Activated T-helper 1 cell treated with anti-CD3 and anti-CD28 coated beads, Interleukin-12 subunit alpha, Interleukin-12 subunit beta, Interleukin-2, Interleukin-4 antibody, amounts not matched to agents 30 ng/mL and 10 ng/mL and 1 ng/mL, durations not matched to agents 14 hours and 24 hours and 36 hours (primary cell): Measurements from ENCODE around the gene PSTPIP2. TPM values are rescaled to one million over a fixed set of nuclear protein-coding genes. Genes with fewer than 3 reads are reported as not detected.
A peak's percentile ranks its signal among the peaks of the same experiment; 100 is the strongest.
"Not testable (repeated sequence)": the region's sequence is repeated elsewhere in the genome, so short reads cannot be mapped to it uniquely, and the experiment has no call there.

ENCODE experiments used
- DNase-seq: peaks from one replicate; pipeline ENCODE4 v3.0.0; 2021; ENCODE audit warnings: low spot score
- H3K27ac Mint-ChIP-seq: one replicate; pipeline ENCODE4 v1.8.0; 2021; ENCODE audit warnings: mild to moderate bottlenecking, mixed read lengths
- H3K27me3 Mint-ChIP-seq: one replicate; pipeline ENCODE4 v1.8.0; 2022; ENCODE audit warnings: mild to moderate bottlenecking, moderate library complexity, mixed read lengths; ENCODE audit not compliant: insufficient read depth
- H3K36me3 Mint-ChIP-seq: one replicate; pipeline ENCODE4 v1.8.0; 2021; ENCODE audit warnings: low read depth, mixed read lengths
- H3K4me1 Mint-ChIP-seq: one replicate; pipeline ENCODE4 v1.8.0; 2021; ENCODE audit warnings: low read depth, mixed read lengths
- H3K4me3 Mint-ChIP-seq: one replicate; pipeline ENCODE4 v1.8.0; 2021; ENCODE audit warnings: mild to moderate bottlenecking, moderate library complexity, mixed read lengths
- H3K9me3 Mint-ChIP-seq: one replicate; pipeline ENCODE4 v1.8.0; 2021; ENCODE audit warnings: mixed read lengths
- intact Hi-C: fragments of 100-400 bp; cut with micrococcal nuclease; formaldehyde crosslinking; loops from one replicate; pipeline ENCODE4 v1.15.1; 2024
- total RNA-seq: library from RNA; stranded (reverse); gene quantifications from 2 replicates; pipeline ENCODE4 v1.2.3, GENCODE V29; 2022

The PSTPIP2 gene
- total RNA-seq, 1 donor from 2014 or later = 19.2 TPM

DNA sequence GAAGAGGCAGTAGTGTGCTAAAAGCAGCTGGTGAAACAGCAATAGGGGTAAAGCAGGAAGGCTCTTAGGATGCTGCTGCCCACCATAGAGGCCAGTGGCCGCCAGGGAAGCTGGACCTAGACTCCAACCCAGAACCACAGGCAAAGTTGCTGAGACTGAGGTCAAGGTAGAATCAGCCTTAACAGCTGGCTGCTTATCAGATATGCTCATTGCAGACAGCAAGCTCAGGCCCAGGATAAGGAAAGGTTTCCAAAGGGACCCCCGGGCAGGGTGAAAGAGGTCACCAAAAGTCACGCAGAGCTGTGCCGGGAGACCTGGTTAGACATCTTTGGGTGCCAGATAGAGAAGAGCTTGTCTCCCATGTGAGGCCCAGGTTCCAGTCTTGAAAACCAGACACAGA, 62.0 kb downstream of the PSTPIP2 start:
- Mint-ChIP-seq H3K27me3 (no peaks in the 10 kb centered on the region), H3K27ac (no peak overlapping the region), H3K4me1 (peaks cover 11% of the 10 kb centered on the region), H3K4me3 (no peak overlapping the region), H3K36me3 (peaks cover 16% of the 10 kb centered on the region), H3K9me3 (no peaks in the 10 kb centered on the region)
- intact Hi-C loops = no loop called here
- DNase-seq = no peak

DNA sequence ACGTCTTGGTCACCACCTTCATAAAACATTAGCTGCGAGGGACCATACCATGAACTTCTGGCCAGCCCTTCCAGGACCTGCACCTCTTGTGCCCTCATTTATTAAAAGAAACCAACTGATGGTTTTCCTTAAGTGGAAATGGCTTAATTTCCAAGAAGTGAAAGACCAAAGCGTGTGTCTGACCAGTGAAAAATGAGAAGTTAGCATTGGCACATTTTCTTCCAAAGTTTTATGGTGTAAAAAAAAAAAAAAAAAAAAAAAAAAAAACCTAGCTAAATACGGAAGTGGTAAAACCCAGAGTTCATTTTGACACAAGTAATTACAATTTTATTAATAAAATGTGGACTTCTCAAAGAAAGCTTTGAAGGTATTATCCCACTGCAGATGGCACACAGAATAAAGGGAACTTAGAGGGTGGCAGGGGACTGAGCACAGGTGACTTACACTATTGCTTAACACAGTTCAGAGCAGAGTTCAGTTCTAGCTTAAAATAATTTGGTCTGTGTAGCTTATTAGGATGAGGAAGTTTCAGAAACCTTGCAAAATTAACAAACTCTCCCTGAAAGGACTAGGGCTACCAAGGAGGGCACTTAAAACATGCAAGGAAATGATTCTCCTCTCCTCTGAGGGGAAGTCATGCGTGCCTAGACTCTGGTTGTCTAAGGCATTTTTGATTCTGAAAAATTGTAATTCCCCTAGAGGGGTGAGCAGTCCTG, 62.8 kb downstream of the PSTPIP2 start:
- Mint-ChIP-seq H3K27ac (no peak overlapping the region), H3K4me1 (peaks cover 11% of the 10 kb centered on the region), H3K9me3 (no peaks in the 10 kb centered on the region)

DNA sequence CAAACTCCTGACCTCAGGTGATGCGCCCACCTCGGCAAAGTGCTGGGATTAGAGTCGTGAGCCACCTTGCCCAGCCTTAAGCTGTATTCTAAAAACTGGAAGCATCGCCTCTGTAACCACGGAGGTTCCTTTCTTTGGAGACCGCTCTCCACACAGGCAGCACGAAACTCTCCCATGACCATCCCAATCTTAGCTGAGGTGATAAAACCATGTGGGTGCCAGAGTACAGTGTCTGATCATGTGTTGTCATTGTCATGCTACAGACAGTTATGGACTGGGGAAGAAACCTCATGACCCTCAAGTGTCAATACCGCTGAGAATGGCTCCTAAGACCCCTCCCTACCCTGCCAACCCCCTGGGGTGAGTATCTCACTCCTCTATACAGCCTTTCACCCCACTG, 63.5 kb downstream of the PSTPIP2 start:
- DNase-seq = no peak
- no peak overlapping the region for H3K4me3 Mint-ChIP-seq
- no peaks in the 10 kb centered on the region for H3K27me3 Mint-ChIP-seq
- H3K36me3 Mint-ChIP-seq = peaks cover 16% of the 10 kb centered on the region
- no peak overlapping the region for H3K27ac Mint-ChIP-seq
- intact Hi-C loops = no loop called here
- peaks cover 5% of the 10 kb centered on the region for H3K4me1 Mint-ChIP-seq
- H3K9me3 Mint-ChIP-seq = no peaks in the 10 kb centered on the region

More for the DNA sequence above, 62.8 kb downstream of the PSTPIP2 start:
- H3K4me3 Mint-ChIP-seq = no peak overlapping the region
- no peak for DNase-seq
- peaks cover 16% of the 10 kb centered on the region for H3K36me3 Mint-ChIP-seq
- intact Hi-C loops = no loop called here
- H3K27me3 Mint-ChIP-seq = no peaks in the 10 kb centered on the region

DNA sequence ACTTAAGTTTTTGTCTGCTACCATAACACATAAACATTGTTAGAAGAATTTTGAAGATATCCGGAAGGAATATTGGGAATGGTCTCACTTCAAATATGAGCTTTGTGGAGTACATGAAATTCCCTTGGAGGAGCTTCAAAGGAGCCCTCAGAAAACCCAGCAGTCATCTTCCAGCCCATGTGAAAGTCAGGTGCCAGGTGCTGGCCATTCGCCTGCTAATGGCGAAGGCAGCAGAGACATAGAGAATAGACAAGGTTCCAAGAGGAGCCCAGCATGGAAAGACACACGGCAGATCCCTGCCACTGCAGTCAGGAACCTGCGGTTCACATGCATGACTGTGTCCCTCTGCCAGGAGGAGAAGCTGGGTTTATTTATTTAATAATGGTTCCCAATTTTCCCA, 64.9 kb downstream of the PSTPIP2 start:
- Mint-ChIP-seq H3K4me1 (no peaks in the 10 kb centered on the region), H3K9me3 (no peaks in the 10 kb centered on the region), H3K27me3 (no peaks in the 10 kb centered on the region), H3K27ac (no peak overlapping the region), H3K36me3 (peaks cover 16% of the 10 kb centered on the region), H3K4me3 (no peak overlapping the region)
- intact Hi-C loops = no loop called here
- no peak for DNase-seq

DNA sequence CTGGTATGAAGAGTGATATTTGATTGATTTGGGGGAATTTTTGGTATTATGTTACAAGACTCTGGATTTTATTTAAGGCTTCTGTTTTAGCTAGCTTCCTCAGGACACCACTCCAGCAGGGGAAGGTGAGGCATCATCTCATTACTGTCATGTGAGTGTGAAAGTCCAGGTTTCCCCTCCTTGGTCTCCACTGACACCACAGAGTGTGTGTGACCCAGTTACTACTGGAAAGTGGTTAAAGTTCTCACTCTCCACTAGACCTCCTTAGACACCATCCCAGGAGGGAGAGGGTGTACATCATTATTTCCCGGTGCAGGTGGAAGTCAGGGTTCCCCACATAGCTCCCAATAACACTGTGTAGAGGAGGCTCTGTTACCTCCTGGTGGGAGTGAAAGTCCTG, 69.1 kb downstream of the PSTPIP2 start:
- Mint-ChIP-seq H3K36me3 (peaks cover 2% of the 10 kb centered on the region), H3K4me3 (no peak overlapping the region), H3K27me3 (no peaks in the 10 kb centered on the region), H3K4me1 (peaks cover 20% of the 10 kb centered on the region), H3K27ac (no peak overlapping the region), H3K9me3 (no peaks in the 10 kb centered on the region)
- DNase-seq = no peak
- intact Hi-C loops = no loop called here

DNA sequence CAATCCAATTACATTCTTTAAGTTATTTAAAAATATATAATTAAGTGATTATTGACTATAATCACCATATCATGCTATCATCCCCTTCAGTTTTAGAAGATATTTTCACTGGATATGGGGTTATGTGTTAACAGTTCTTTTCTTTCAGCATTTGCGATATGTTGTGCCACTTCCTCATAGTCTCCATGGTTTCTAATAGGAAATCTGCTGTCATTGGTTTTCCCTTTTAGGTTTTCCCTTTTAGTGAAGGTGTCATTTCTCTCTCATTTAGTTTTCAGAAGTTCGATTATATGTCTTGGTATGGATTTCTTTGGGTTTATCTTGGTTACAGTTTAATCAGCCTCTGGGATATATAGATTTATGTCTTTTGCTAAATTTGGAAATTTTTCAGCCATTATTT, 70.2 kb downstream of the PSTPIP2 start:
- intact Hi-C loops = no loop called here
- Mint-ChIP-seq H3K27ac (no peak overlapping the region), H3K4me3 (no peak overlapping the region), H3K9me3 (no peaks in the 10 kb centered on the region), H3K4me1 (peaks cover 24% of the 10 kb centered on the region), H3K27me3 (no peaks in the 10 kb centered on the region), H3K36me3 (peaks cover 2% of the 10 kb centered on the region)
- no peak for DNase-seq

DNA sequence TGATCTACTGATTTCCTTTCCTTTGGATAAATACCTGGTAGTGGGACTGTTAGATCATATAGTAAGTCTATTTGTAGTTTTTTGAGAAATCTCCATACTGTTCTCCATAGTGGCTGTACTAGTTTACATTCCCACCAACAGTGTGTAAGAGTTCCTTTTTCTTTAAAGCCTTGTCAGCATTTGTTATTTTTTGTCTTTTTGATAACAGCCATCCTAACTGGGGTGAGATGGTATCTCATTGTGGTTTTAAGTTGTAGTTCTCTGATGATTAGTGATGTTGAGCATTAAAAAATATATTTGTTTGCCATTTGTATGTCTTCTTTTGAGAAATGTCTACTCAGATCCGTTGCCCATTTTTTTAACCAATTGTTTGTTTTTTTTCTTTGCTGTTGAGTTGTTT, 71.0 kb downstream of the PSTPIP2 start:
- DNase-seq = no peak
- peaks cover 24% of the 10 kb centered on the region for H3K4me1 Mint-ChIP-seq
- H3K4me3 Mint-ChIP-seq = no peak overlapping the region
- intact Hi-C loops = no loop called here
- H3K36me3 Mint-ChIP-seq = peaks cover 2% of the 10 kb centered on the region
- H3K9me3 Mint-ChIP-seq = no peaks in the 10 kb centered on the region
- H3K27me3 Mint-ChIP-seq = no peaks in the 10 kb centered on the region
- H3K27ac Mint-ChIP-seq = peak overlapping the region; percentile 31

DNA sequence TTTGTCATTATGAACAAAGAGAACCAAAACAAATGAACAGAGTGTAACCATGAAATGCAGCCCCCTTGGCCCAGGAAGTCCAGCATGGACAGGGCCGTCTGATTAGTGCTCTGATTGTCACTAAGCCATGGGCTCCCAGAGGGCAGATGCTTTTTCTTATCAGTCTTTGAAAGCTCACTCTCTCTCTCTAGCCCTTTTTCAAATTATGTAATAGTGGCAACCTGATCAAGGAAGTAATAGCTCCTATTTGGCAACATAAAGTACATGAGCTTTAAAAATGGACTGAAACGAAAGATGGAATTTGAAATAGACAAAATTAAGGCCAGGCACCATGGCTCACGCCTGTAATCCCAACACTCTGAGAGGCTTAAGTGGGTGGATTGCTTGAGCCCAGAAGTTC, 72.5 kb downstream of the PSTPIP2 start:
- H3K4me1 Mint-ChIP-seq = peaks cover 24% of the 10 kb centered on the region
- no peak overlapping the region for H3K4me3 Mint-ChIP-seq
- no peaks in the 10 kb centered on the region for H3K27me3 Mint-ChIP-seq
- H3K27ac Mint-ChIP-seq = no peak overlapping the region
- no peaks in the 10 kb centered on the region for H3K36me3 Mint-ChIP-seq
- DNase-seq = no peak
- H3K9me3 Mint-ChIP-seq = no peaks in the 10 kb centered on the region
- intact Hi-C loops = no loop called here

DNA sequence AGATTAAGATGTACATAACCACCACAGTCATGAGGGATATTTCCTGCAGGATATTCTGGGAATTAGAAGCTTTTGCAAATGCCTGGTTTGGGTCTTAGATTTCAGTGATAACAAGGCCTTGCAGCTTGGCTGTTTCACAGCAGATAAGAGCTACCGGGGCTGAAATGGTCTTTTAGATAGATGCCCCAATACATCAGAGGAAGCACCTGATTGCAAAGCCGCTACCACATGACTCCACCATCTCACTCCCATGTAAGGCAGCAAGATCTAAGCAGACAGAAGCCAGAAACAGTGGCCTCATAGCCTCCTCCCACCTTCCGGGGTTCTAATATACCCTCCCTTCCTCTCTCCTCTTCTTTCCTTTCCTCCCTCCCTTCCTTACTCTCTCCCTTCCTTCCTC, 73.8 kb downstream of the PSTPIP2 start:
- Mint-ChIP-seq H3K4me1 (peaks cover 24% of the 10 kb centered on the region), H3K36me3 (no peaks in the 10 kb centered on the region), H3K9me3 (no peaks in the 10 kb centered on the region), H3K27ac (peak overlapping the region; percentile 68), H3K27me3 (no peaks in the 10 kb centered on the region), H3K4me3 (peak overlapping the region; percentile 66)
- no peak for DNase-seq
- intact Hi-C loops = loop anchor here (1.0 kb wide), 3 partner anchors 15 to 75 kb away; no protein-coding TSS in a partner anchor

DNA sequence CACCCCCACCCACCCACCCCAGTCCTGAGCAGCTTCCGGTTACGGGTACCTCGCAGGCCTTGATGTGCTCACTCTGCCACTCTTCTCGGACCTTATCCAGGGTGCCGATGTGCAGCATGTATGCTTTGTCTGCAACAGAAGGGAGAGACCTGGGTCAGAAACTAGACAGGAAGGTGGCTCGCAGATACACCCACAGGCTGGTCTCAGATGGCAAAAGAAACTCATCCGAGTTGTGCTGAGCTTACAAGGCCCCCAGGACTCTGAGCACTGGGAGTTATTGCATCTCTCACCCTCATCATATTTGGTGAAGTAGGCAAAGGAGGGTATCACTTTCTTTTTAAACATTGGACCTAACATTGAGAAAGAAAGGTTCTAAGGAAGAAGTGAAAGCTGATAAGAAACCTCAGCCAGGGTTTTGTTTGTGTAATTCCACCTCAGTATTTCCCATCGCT, 74.3 kb downstream of the PSTPIP2 start:
- Mint-ChIP-seq H3K36me3 (no peaks in the 10 kb centered on the region), H3K4me1 (peaks cover 24% of the 10 kb centered on the region), H3K9me3 (no peaks in the 10 kb centered on the region), H3K27ac (peak overlapping the region; percentile 68), H3K4me3 (peak overlapping the region; percentile 66), H3K27me3 (no peaks in the 10 kb centered on the region)
- intact Hi-C loops = loop anchor here (1.0 kb wide), 3 partner anchors 16 to 76 kb away; no protein-coding TSS in a partner anchor
- peak; percentile 4 for DNase-seq

DNA sequence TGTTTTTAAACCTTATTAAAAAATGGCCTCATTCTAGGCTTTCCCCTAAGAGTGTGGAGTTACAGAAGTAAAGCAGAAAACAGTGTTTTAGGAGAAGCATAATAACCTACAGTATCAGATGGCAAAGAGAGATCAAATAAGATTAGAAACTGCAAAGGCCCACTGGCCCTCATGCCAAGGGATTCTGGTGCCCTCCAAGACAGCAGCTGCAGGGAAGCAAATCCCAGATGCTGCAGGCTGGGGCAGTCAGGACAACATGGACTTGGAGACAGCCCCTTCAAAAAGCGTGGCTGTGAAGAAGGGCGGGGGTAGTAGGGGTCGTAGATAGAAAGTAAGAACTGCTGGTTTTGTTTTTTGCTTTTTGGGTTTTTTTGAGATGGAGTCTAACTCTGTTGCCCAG, 76.6 kb downstream of the PSTPIP2 start:
- DNase-seq = no peak
- Mint-ChIP-seq H3K36me3 (peaks cover 2% of the 10 kb centered on the region), H3K27ac (no peak overlapping the region), H3K9me3 (no peaks in the 10 kb centered on the region), H3K4me1 (peaks cover 17% of the 10 kb centered on the region), H3K27me3 (no peaks in the 10 kb centered on the region), H3K4me3 (no peak overlapping the region)
- intact Hi-C loops = no loop called here

DNA sequence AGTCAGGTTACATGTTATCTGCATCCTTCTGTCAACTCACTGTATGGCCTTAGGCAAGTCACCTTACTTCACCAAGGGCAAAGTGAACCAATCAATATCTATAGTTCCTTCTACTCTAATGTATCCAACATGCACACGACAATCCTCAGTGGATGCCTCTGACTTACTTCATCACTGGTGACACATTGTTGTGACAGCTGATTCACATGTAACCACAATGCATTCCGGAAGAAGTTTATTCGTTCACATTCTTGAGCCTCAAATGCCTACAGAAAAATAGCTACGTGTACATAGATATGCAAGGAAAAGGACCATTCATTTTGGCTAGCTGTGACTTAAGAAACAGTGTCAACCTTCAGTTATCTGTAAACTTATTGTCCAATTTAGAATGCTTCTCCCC, 78.6 kb downstream of the PSTPIP2 start:
- H3K27me3 Mint-ChIP-seq = no peaks in the 10 kb centered on the region
- intact Hi-C loops = no loop called here
- H3K36me3 Mint-ChIP-seq = peaks cover 6% of the 10 kb centered on the region
- no peak overlapping the region for H3K27ac Mint-ChIP-seq
- DNase-seq = no peak
- H3K4me1 Mint-ChIP-seq = peaks cover 10% of the 10 kb centered on the region
- no peak overlapping the region for H3K4me3 Mint-ChIP-seq
- H3K9me3 Mint-ChIP-seq = no peaks in the 10 kb centered on the region

DNA sequence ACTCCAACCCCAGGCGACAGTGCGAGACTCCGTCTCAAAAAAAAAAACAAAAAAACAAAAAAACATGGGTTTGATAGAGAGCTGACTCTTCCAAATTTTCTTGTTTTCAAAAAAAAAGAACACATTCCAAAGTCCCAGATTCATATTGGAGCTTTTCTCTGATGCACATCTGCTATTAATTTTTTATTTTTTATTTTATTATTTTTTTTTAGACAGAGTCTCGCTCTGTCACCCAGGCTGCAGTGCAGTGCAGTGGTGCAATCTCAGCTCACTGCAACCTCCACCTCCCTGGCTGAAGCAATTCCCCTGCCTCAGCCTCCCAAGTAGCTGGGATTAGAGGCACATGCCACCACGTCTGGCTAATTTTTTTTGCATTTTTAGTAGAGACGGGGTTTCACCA, 79.5 kb downstream of the PSTPIP2 start:
- DNase-seq, H3K27ac Mint-ChIP-seq, H3K9me3 Mint-ChIP-seq, H3K4me3 Mint-ChIP-seq, H3K4me1 Mint-ChIP-seq, H3K27me3 Mint-ChIP-seq, intact Hi-C loops: not testable (repeated sequence)
- H3K36me3 Mint-ChIP-seq = peaks cover 12% of the 10 kb centered on the region

DNA sequence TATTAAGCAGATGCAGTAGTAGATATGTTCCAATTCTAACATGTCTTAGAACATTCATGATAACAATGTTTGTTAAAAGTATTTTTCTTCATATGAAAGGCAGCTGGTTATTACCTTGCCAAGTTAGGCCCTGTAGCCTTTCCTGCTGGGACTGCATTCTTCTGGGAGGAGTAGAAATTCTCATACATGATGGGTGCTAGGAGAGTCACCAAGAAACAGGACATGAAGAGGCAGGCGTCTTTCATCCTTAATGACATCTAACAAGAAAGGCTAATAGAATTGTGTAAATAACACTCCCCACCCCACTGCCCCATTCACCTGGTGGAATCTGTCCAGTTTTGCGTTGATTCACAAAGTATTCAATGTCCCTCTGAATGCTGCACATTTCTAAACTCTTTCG, 80.3 kb downstream of the PSTPIP2 start:
- intact Hi-C loops = no loop called here
- Mint-ChIP-seq H3K4me3 (no peak overlapping the region), H3K27me3 (peaks cover 2% of the 10 kb centered on the region), H3K4me1 (no peaks in the 10 kb centered on the region), H3K36me3 (peaks cover 12% of the 10 kb centered on the region), H3K27ac (no peak overlapping the region), H3K9me3 (no peaks in the 10 kb centered on the region)
- DNase-seq = no peak
